HuH-7 (cell line): ENCODE data around the gene TRIM14.
A peak's percentile ranks its signal among the peaks of the same experiment; 100 is the strongest.
"Not testable (repeated sequence)": the region's sequence is repeated elsewhere in the genome, so short reads cannot be mapped to it uniquely, and the experiment has no call there.

Source experiments
- DNase-seq: peaks from one replicate; pipeline ENCODE4 v3.0.0; 2011; ENCODE audit warnings: low spot score

Gene TRIM14

DNA sequence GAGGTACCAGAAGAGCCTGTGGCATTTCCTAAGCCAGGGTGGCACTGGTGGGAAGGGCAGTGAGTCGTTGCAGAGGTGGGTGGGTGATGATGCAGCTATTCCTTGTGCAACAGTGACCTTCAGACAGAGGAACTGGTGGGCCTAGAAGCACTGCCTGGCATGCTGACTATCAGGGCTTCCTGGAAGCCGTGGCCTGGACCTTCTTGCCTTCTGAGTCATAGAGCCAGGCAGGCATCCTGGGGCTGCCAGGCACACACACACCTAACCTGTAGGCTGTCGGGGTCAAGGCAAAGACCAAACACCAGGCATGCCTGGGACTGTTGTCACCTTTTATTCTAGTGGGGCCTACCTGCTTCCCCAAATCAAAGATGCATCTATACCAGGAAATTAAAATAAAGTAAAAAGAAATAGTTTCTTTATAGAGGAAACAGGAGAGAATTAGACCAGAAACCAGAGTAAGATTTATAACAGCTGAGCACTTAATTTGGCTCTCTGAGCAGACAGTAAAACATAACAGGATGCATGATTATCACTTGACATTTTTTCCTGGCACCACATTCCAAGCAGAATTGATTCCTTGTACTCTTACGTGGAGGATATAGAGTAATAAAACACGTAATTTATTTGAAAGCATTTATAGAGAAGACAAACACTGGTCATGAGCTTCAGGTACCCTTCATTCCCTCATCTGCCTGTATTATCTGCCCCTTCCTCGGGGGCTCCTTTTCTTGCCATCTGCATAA lies 37.4 kb downstream of the TRIM14 start:
- DNase-seq, result no peak

GRCh38 chr9:98080780-98081179 lies 38.2 kb downstream of the TRIM14 start:
- DNase-seq, result no peak

- DNase-seq, result no peak
Measured at GRCh38 chr9:98080326-98080725, 38.7 kb downstream of the TRIM14 start.

DNA sequence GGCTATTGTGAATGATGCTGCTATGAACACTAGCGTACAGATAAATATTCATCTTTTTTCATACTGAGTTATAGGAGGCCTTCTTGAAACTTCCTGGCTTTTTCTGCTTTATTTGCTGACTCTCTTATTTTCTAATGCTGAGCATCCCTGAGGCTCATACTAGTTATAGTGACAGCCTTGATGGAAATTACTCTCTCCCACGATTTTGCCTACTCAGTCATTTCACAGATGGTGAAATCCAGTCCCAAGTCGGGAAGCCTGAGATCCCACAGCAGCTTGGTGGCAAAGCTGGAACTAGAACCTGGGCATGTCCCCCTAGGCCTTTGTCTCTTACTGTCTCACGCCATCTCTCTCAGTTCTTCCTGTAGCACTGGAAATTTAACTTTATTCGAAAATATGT lies 40.1 kb downstream of the TRIM14 start:
- no peak for DNase-seq

DNA sequence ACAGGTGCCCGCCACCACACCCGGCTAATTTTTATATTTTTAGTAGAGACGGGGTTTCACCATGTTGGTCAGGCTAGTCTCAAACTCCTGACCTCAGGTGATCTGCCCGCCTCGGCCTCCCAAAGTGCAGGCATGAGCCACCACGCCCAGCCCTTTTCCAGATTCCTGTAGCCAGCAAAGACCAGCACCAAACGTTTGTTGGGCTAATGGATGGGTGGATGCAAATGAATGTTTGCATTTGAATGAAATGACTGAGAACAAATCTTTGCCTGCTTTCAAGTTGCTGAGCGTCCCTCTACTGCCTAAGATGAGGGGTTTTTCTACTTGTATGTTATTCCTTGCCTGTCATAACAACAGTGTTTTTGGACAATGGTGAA lies 42.5 kb downstream of the TRIM14 start:
- DNase-seq, result not testable (repeated sequence)

DNA sequence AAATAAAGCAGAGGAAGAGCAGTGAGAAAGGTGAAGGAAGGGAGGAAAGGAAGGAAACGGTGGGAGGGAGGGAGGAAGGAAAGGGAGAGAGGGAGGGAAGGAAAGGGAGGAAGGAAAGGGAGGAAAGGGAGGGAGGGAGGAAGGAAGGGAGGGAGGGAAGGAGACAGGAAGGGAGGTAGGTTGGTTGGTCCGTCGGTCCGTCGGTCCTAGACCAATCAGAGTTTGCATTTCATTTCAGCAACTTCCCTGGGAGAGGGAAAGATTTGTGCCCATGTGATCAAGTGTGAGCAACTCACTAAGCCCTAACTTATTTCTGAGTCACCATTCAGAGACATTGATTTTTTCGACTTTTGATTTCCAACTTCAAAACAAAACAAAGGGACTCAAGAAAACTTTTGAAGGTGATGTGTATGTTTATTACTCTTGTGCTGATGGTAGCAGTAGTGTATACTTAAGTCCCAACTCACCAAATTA lies 43.7 kb downstream of the TRIM14 start:
- DNase-seq, result no peak

GRCh38 chr9:98074115-98074990 lies 44.7 kb downstream of the TRIM14 start:
- peak; percentile 76 for DNase-seq

DNA sequence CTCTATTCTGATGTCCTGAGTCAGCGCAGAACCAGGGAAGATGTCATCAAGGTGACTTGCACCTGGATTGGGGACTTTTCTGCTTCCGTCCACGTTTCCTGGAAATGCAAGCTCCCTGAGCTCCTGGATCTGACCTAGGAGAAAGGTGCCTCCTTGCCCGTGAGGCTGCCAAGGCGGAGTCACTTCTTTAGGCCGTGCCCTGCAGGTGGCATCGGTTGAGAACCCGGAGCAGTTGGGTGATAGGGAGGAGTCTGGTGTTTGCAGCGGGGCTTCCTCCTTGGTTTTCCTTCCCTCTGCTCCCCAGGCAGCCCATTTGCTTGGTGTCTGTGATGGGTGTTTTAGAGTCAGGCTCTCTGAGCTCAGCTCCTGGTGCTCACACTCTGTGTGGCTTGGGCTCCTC lies 47.3 kb downstream of the TRIM14 start:
- DNase-seq, result no peak

DNA sequence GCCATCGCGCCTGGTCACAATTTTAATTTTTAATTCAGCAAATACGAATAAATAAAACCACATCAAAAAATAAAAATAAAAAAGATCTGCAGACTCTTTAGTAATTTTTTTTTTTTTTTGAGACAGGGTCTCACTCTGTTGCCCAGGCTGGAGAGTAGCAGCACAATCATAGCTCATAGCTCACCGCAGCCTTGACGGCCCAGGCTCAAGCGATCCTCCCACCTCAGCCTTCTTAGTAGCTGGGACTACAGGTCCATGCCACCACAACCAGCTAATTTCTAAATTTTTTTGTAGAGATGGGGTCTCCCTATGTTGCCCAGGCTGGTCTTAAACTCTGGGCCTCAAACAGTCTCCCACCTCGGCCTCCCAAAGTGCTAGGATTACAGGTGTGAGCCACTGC lies 48.3 kb downstream of the TRIM14 start:
- DNase-seq, result no peak

- DNase-seq, result no peak
Measured at GRCh38 chr9:98069551-98069950, 49.5 kb downstream of the TRIM14 start.

DNA sequence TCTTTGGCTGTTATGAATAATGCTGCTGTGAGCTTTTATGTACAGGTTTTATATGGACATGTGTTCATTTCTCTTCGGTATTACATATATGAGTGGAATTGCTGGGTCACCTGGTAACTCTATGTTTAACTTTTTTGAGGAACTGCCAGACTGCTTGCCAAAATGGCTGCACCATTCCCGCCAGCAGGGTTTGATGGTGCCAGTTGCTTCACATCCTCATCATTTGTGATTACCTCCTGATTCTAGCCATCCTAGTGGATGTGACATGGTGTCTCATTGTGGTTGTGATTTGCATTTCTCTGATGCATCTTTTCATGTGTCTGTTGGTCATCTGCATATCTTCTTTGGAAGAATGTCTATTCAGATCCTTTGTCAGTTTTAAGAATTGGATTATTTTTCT lies 51.8 kb downstream of the TRIM14 start:
- no peak for DNase-seq

GRCh38 chr9:98066235-98066634 lies 52.8 kb downstream of the TRIM14 start:
- DNase-seq, result no peak

GRCh38 chr9:98064623-98065392 lies 54.2 kb downstream of the TRIM14 start:
- no peak for DNase-seq

- no peak for DNase-seq
Measured at GRCh38 chr9:98062161-98062560, 56.9 kb downstream of the TRIM14 start.

GRCh38 chr9:98057138-98057799 lies 61.8 kb downstream of the TRIM14 start:
- DNase-seq, result no peak

GRCh38 chr9:98056269-98057137 lies 62.5 kb downstream of the TRIM14 start, which contains the start of gene NANS:
Gene NANS (plus strand): TSS chr9:98056732. CDS start chr9:98056809, 77 bp downstream.
- peak; percentile 89 for DNase-seq

GRCh38 chr9:98054376-98054951 lies 64.6 kb downstream of the TRIM14 start:
- no peak for DNase-seq

GRCh38 chr9:98050351-98050750 lies 68.7 kb downstream of the TRIM14 start:
- no peak for DNase-seq

DNA sequence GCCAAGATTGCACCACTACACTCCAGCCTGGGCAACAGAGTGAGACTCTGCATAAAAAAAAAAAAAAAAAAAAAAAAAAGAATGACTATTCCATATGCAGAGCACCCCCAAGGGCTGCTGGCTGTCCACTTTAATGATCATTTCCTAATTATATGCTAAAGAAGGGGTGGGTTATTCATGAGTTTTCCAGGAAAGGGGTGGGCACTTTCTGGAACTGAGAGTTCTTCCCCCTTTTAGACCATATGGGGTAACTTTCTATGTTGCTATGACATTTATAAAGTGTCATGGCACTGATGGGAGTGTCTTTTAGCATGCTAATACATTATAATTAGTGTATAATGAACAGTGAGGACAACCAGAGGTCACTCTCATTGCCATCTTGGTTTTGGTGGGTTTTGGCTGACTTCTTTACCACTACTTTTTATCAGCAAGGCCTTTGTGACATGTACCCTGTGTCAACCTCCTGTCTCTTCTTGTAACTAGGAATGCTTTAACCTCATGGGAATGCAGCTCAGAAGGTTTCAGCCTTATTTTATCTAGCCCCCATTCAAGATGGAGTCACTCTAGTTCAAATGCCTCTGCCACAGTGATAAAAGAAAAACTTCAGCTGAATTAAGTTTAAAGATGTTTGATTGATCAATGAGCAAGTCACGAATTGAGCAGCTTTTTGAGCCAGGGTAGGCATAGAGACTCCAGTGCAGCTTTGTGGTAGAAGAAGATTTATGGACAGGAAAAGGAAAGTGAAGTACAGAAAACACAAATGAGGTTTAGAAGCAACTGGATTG lies 69.5 kb downstream of the TRIM14 start:
- DNase-seq, result no peak

- DNase-seq, result no peak
Measured at GRCh38 chr9:98047002-98047401, 72.0 kb downstream of the TRIM14 start.
